GM12874 (cell line): ENCODE results near the gene ALKBH3.

Source experiments
- CTCF ChIP-seq: IDR thresholded peaks from 2 replicates; pipeline ENCODE4 v1.5.1; 2011; ENCODE audit warnings: low read depth, mild to moderate bottlenecking, control low read depth, low read length, moderate library complexity; ENCODE audit not compliant: insufficient read depth

The ALKBH3 gene

GRCh38 chr11:43959321-43959995 is 78.8 kb downstream of the ALKBH3 start:
- TF ChIP-seq CTCF = no peak

DNA sequence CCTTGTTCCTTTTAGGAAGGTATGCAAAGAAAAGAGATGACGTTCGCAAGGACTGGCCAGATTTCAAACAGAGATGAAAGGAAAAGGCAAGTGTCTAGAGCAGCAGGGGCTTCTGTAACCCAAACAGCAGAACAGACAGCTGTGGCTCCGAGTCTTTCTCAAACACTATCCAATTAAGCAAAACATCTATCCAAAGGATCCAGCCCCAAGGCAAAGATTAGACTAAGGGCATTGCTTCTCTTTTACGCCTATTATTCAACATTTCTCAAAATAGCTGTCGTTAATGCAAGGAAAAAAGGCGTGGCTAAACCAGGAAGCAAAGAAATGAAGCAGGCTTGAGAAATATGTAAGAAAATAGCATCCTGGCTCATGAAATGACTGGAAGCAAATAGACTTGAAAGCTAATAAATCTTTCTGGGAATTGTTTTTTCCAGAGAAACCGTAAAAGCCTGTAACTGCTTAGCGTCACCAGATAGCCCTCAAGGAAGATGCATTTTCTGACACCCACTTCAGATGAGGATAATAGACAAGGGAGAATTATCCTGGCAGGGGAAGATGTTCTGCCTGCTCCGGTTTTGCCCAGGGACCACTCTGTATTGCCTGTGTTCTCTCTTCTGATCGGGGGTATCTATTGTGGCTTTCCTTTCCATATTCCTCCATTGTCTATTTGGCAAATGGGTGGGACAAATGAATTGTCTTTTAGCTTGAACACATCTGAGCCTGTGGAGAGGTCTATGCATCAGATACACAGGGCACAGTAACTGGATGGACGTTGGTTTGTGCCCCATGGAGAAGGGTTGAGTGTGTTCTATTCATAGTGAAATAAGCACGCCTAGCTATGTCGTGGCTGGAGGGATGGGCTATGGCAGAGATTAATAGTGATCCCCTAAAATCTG is 82.0 kb downstream of the ALKBH3 start:
- TF ChIP-seq CTCF = no peak

DNA sequence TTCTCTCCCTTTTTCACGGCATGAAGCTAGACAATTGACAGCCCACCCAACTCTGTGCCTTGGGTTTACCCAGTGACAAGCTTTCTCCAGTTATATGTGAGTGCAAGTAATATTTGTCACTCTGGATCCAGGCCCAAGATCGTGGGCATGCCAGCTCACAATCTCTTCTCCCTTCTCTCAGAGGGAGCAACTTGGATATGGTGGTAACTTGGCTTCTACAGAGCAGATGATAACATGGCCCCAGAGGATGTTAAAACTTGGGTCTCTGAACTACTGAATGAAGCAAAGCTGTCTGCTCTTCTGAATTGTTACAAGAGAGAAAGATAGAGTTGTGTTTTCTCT is 82.6 kb downstream of the ALKBH3 start:
- no peak for TF ChIP-seq CTCF

- no peak for TF ChIP-seq CTCF
Observed at GRCh38 chr11:43967661-43968060, 87.0 kb downstream of the ALKBH3 start.

DNA sequence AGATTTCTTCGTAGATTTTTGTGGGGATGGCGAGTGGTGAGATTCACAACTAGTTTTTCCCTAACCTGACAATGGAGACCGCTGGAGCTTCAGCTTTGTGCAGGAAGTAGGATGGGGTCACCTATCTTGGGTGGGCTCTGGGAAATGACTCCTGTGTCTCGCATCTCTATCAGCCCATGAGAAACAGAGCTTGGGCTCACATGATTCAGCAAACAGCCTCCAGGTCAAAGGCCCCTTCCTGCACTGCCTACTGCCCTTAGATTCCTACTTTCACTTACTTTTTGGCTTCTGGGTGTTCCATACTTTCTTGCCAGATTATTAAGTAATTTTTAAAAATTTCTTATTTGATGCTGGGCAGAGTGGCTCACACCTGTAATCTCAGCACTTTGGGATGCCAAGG is 88.1 kb downstream of the ALKBH3 start:
- TF ChIP-seq CTCF = no peak

DNA sequence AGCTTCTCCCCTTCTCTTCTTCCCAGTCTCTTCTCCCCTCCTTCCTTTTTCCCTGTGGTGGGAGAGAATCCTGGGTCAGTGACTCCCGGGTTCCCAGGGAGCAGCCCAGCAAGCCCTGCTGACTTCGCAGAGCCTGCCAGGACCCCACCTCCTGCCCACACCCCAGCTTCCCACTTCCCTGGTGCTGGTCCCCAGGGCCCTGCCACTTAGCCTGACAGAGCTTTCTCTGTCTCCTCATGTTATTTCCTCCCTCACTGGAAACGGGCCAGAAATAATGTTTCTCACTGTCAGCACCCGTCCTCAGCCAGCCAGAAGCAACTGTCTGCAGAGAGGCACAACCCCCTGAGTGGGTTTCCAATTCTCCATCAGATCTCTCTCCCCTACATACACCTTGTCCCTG is 88.9 kb downstream of the ALKBH3 start:
- TF ChIP-seq CTCF = no peak
